Measurements from ENCODE around the gene TRERF1. TPM values are rescaled to one million over a fixed set of nuclear protein-coding genes. Genes with fewer than 3 reads are reported as not detected.

The TRERF1 gene
- total RNA-seq, 8 experiments from 2014 or later: 3.5 to 21.2 (median 5.2) TPM

- in situ Hi-C loops (cut with MboI; ENCODE audit: low pct_unique_long_range_greater_than_20kb in 2 of 9, low sequenced_read_pairs in 9 of 9, unreplicated experiment in 9 of 9): no loop called here
- Histone ChIP-seq H3K27ac (no peak overlapping the region), H3K4me3 (no peak overlapping the region), H3K4me1 (replicated peaks in 1 of 2) (no peaks in the 10 kb centered on the region)
- ATAC-seq (replicated peaks in 6 of 8): no peak
- WGBS, 10 experiments: 76 to 100% (median 100%) methylated on average over 1 to 3 of the region's 3 CpGs; no CpG with 5 or more reads in 5 of the 10 experiments
These were observed 109.8 kb downstream of the TRERF1 start for GRCh38 chr6:42341771-42342553.

GRCh38 chr6:42341221-42341620 lies 110.5 kb downstream of the TRERF1 start:
- ATAC-seq (replicated peaks in 6 of 8): no peak
- WGBS, 10 experiments: 80 to 100% (median 95%) methylated on average over 1 to 4 of the region's 5 CpGs; no CpG with 5 or more reads in 4 of the 10 experiments
- in situ Hi-C loops (cut with MboI; ENCODE audit: low pct_unique_long_range_greater_than_20kb in 2 of 9, low sequenced_read_pairs in 9 of 9, unreplicated experiment in 9 of 9): no loop called here

DNA sequence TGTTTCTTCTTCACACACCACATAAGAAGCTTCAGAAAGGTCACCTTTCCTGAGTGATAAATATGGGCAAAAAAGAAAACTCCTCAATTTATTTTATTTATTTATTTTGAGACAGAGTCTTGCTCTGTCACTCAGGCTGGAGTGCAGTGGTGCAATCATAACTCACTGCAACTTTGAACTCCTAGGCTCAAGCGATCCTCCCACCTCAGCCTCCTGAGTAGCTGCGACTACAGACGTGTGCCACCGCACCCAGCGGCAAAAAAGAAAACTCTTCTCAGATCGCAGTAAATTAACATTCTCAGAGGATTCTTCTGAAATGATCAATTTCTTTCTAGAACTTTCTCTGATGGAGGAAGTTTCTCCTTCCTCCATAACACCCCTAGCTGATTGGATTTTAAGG lies 111.2 kb downstream of the TRERF1 start:
- in situ Hi-C loops (cut with MboI; ENCODE audit: low pct_unique_long_range_greater_than_20kb in 2 of 9, low sequenced_read_pairs in 9 of 9, unreplicated experiment in 9 of 9): no loop called here
- no peak overlapping the region for H3K27ac ChIP-seq
- ATAC-seq (replicated peaks in 6 of 8): no peak

More at GRCh38 chr6:42341221-42341620, 110.5 kb downstream of the TRERF1 start:
- Histone ChIP-seq H3K4me3 (no peak overlapping the region), H3K27ac (no peak overlapping the region), H3K4me1 (replicated peaks in 1 of 2) (no peaks in the 10 kb centered on the region)

DNA sequence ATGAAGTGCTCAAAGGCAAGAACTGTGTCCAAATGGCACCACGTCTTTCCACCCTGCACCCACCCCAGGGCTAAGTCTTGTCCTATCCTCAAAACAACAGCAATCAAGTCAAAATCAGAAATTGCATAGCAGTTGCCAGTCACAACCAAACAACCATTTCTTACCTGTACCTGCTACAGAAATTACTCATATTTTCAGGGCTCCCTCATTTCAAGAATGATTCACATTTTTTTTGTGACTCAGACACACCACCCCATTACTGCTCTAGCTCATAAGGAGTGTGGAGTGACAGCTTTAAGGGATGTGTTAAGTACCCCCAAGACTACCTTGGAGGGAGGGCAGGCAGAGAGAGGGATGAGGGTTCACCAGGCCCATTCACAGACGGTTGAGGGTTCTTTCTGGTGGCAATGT lies 111.7 kb downstream of the TRERF1 start:
- in situ Hi-C loops (cut with MboI; ENCODE audit: low pct_unique_long_range_greater_than_20kb in 2 of 9, low sequenced_read_pairs in 9 of 9, unreplicated experiment in 9 of 9): no loop called here
- ATAC-seq (replicated peaks in 6 of 8): no peak
- Histone ChIP-seq H3K4me1 (replicated peaks in 1 of 2) (no peaks in the 10 kb centered on the region), H3K4me3 (no peak overlapping the region), H3K27ac (no peak overlapping the region)
- 60 to 88% (median 77%) methylated on average over 1 to 2 of the region's 2 CpGs; no CpG with 5 or more reads in 4 of the 10 experiments for WGBS, 10 experiments

More for the DNA sequence above, 111.2 kb downstream of the TRERF1 start:
- 87 to 100% (median 96%) methylated on average over 1 to 6 of the region's 6 CpGs; no CpG with 5 or more reads in 6 of the 10 experiments for WGBS, 10 experiments
- H3K4me1 ChIP-seq (replicated peaks in 1 of 2): no peaks in the 10 kb centered on the region
- no peak overlapping the region for H3K4me3 ChIP-seq

- H3K4me1 ChIP-seq (replicated peaks in 1 of 2): no peaks in the 10 kb centered on the region
- in situ Hi-C loops (cut with MboI; ENCODE audit: low pct_unique_long_range_greater_than_20kb in 2 of 9, low sequenced_read_pairs in 9 of 9, unreplicated experiment in 9 of 9): no loop called here
- peak in 2 of 8 experiments; percentile 13 to 35 for ATAC-seq (replicated peaks in 6 of 8)
- no peak overlapping the region for H3K27ac ChIP-seq
- 27 to 96% (median 86%) methylated on average over 2 to 6 of the region's 7 CpGs; no CpG with 5 or more reads in 3 of the 10 experiments for WGBS, 10 experiments
- no peak overlapping the region for H3K4me3 ChIP-seq
These were observed 112.9 kb downstream of the TRERF1 start for GRCh38 chr6:42338744-42339222.

- no peak overlapping the region for H3K27ac ChIP-seq
- in situ Hi-C loops (cut with MboI; ENCODE audit: low pct_unique_long_range_greater_than_20kb in 2 of 9, low sequenced_read_pairs in 9 of 9, unreplicated experiment in 9 of 9): no loop called here
- WGBS, 10 experiments: 50 to 100% (median 88%) methylated on average over 1 to 8 of the region's 11 CpGs; no CpG with 5 or more reads in 2 of the 10 experiments
- peak in 1 of 8 experiments; percentile 8 for ATAC-seq (replicated peaks in 6 of 8)
- H3K4me1 ChIP-seq (replicated peaks in 1 of 2): no peaks in the 10 kb centered on the region
- no peak overlapping the region for H3K4me3 ChIP-seq
These were observed 113.6 kb downstream of the TRERF1 start for GRCh38 chr6:42337985-42338743.

DNA sequence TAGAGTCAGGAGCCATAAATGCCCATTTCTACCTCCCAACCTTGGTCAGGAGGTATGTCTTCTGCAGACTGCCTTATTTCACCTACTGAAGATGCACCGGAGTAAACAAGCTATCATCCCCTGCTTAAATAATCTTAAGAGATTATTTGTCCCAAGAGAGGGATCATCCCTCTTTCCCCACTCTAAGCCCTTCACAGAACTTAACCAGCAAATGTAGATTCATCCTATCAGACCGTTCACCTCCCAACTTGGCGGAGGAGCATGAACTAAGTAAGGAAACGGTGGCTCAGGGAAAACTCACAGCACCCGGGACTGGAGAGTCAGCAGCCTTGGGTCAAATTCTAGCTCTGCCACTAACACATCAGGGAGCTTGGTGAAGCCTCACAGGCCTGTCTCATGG lies 115.3 kb downstream of the TRERF1 start:
- in situ Hi-C loops (cut with MboI; ENCODE audit: low pct_unique_long_range_greater_than_20kb in 2 of 9, low sequenced_read_pairs in 9 of 9, unreplicated experiment in 9 of 9): no loop called here
- 80 to 100% (median 97%) methylated on average over 1 to 5 of the region's 5 CpGs; no CpG with 5 or more reads in 4 of the 10 experiments for WGBS, 10 experiments
- no peak overlapping the region for H3K27ac ChIP-seq
- no peak for ATAC-seq (replicated peaks in 6 of 8)
- no peak overlapping the region for H3K4me3 ChIP-seq
- H3K4me1 ChIP-seq (replicated peaks in 1 of 2): no peaks in the 10 kb centered on the region

GRCh38 chr6:42335896-42336295 lies 115.8 kb downstream of the TRERF1 start:
- peak in 3 of 8 experiments; percentile 21 to 81 (median 65) for ATAC-seq (replicated peaks in 6 of 8)
- no peak overlapping the region for H3K4me3 ChIP-seq
- in situ Hi-C loops (cut with MboI; ENCODE audit: low pct_unique_long_range_greater_than_20kb in 2 of 9, low sequenced_read_pairs in 9 of 9, unreplicated experiment in 9 of 9): no loop called here
- H3K4me1 ChIP-seq (replicated peaks in 1 of 2): no peaks in the 10 kb centered on the region
- no peak overlapping the region for H3K27ac ChIP-seq
- 21 to 100% (median 94%) methylated on average over 1 to 5 of the region's 5 CpGs; no CpG with 5 or more reads in 2 of the 10 experiments for WGBS, 10 experiments

DNA sequence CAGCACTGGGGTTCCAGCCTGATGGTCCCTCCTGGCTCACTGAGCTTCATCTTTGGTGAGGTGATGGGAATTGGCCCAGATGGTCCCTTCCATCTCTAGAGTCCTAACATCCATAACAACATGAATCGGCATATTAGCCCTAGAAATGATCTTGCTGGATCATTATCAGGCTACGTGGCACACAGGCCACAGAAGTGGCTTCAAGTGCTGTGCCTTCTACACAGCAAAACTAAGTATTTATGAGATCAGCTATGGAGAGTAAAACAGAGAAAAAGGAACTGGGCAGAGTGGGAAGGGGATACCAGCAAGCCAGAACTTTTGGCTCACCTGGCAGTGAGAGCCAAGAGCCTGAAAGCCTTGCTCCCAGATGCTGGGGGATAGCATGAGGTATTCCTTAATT lies 116.9 kb downstream of the TRERF1 start:
- in situ Hi-C loops (cut with MboI; ENCODE audit: low pct_unique_long_range_greater_than_20kb in 2 of 9, low sequenced_read_pairs in 9 of 9, unreplicated experiment in 9 of 9): no loop called here
- Histone ChIP-seq H3K4me3 (no peak overlapping the region), H3K27ac (no peak overlapping the region), H3K4me1 (replicated peaks in 1 of 2) (no peaks in the 10 kb centered on the region)
- 80 to 100% (median 93%) methylated on average over 1 to 2 of the region's 2 CpGs; no CpG with 5 or more reads in 4 of the 10 experiments for WGBS, 10 experiments
- ATAC-seq (replicated peaks in 6 of 8): no peak

DNA sequence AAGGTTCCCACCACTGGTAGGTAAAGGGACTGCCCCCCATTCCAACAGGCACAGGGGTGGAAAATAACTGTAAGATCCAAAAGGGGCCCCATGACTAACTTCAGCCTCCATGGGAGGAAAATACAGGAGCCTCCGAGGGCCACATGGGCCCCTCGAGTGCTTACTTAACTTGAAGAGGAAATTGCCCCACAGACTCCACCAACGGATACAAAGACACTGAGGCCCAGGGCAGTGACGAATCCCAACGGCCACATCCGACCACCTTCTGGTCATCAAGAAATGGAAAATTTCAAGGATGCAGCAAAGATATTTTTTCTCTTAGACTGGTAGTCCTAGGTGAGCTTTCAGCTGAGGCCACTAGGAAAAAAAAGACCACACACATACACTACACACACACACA lies 118.1 kb downstream of the TRERF1 start:
- in situ Hi-C loops (cut with MboI; ENCODE audit: low pct_unique_long_range_greater_than_20kb in 2 of 9, low sequenced_read_pairs in 9 of 9, unreplicated experiment in 9 of 9): no loop called here
- ATAC-seq (replicated peaks in 6 of 8): no peak

DNA sequence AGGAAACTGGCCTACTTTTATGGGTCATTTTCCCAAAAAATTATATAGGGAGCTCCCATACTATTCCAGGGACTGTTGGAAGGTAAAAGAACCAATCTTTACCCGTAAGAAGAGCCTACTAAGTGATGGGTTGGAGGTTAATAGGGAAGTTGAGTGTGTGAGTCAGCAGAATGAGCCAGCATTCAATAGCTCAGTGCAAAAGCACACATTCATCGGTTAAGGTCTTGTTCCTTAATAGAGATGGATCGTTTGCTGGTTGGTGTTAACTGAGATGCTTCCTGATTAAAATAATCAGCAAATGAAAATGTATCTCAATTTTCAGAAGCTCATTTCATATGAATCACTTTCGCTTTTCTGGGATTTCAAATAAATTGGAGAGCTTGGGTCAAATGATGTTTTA lies 118.8 kb downstream of the TRERF1 start:
- H3K27ac ChIP-seq: no peak overlapping the region
- no peak for ATAC-seq (replicated peaks in 6 of 8)
- H3K4me1 ChIP-seq (replicated peaks in 1 of 2): no peaks in the 10 kb centered on the region
- in situ Hi-C loops (cut with MboI; ENCODE audit: low pct_unique_long_range_greater_than_20kb in 2 of 9, low sequenced_read_pairs in 9 of 9, unreplicated experiment in 9 of 9): no loop called here
- WGBS, 10 experiments: 71 to 100% (median 100%) methylated on average over 1 to 4 of the region's 4 CpGs; no CpG with 5 or more reads in 1 of the 10 experiments
- H3K4me3 ChIP-seq: no peak overlapping the region

More for the DNA sequence above, 118.1 kb downstream of the TRERF1 start:
- H3K4me1 ChIP-seq (replicated peaks in 1 of 2): no peaks in the 10 kb centered on the region
- 91 to 100% (median 95%) methylated on average over 2 to 5 of the region's 6 CpGs; no CpG with 5 or more reads in 3 of the 10 experiments for WGBS, 10 experiments
- no peak overlapping the region for H3K4me3 ChIP-seq
- no peak overlapping the region for H3K27ac ChIP-seq

GRCh38 chr6:42331019-42331418 lies 120.7 kb downstream of the TRERF1 start:
- H3K27ac ChIP-seq: no peak overlapping the region
- ATAC-seq (replicated peaks in 6 of 8): peak in 1 of 8 experiments; percentile 16
- in situ Hi-C loops (cut with MboI; ENCODE audit: low pct_unique_long_range_greater_than_20kb in 2 of 9, low sequenced_read_pairs in 9 of 9, unreplicated experiment in 9 of 9): no loop called here
- no peak overlapping the region for H3K4me3 ChIP-seq
- 0 to 94% (median 67%) methylated on average over 1 to 3 of the region's 4 CpGs; no CpG with 5 or more reads in 3 of the 10 experiments for WGBS, 10 experiments
- no peaks in the 10 kb centered on the region for H3K4me1 ChIP-seq (replicated peaks in 1 of 2)

DNA sequence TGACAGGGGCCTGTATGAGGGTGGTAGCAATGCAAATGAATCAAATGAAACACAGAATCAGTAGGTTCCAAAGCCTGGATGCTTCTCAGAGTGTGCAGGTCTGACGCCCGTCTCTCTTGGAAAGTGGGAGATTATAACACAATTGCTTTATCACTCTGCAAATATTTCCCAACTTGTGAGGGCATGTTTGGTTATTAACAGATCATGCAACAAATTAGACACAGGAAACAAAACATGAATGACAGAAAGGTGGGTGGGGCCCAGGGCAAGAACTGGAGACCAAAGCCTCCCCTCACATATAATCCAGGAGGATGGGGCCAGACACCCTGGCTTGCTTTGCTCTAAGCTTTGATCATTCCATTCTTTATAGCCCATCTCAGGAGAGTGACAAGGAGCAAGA lies 125.5 kb downstream of the TRERF1 start:
- peak in 2 of 8 experiments; percentile 33 to 46 for ATAC-seq (replicated peaks in 6 of 8)
- Histone ChIP-seq H3K4me3 (no peak overlapping the region), H3K27ac (no peak overlapping the region), H3K4me1 (replicated peaks in 1 of 2) (no peaks in the 10 kb centered on the region)
- WGBS, 10 experiments: 80 to 93% (median 88%) methylated on average over 2 of the region's 2 CpGs; no CpG with 5 or more reads in 6 of the 10 experiments
- in situ Hi-C loops (cut with MboI; ENCODE audit: low pct_unique_long_range_greater_than_20kb in 2 of 9, low sequenced_read_pairs in 9 of 9, unreplicated experiment in 9 of 9): no loop called here
